Activated CD8-positive, alpha-beta memory T cell treated with anti-CD3 and anti-CD28 coated beads for 48 hours (primary cell): Measurements from ENCODE around the gene CYB561A3.

Experiments
- DNase-seq, 3 experiments: peaks; one replicate each; pipeline ENCODE4 v3.0.0-alpha.2; 2020; ENCODE audit warnings: low read depth in 2 of 3, low spot score in 2 of 3

The CYB561A3 gene

GRCh38 chr11:61329871-61330270, 31.8 kb downstream of the CYB561A3 start:
- DNase-seq, result no peak

- no peak for DNase-seq
Measured at GRCh38 chr11:61328351-61328750, 33.3 kb downstream of the CYB561A3 start.

GRCh38 chr11:61327669-61328071, 34.0 kb downstream of the CYB561A3 start:
- no peak for DNase-seq

- no peak for DNase-seq
Measured at GRCh38 chr11:61325649-61326414, 35.9 kb downstream of the CYB561A3 start.

DNA sequence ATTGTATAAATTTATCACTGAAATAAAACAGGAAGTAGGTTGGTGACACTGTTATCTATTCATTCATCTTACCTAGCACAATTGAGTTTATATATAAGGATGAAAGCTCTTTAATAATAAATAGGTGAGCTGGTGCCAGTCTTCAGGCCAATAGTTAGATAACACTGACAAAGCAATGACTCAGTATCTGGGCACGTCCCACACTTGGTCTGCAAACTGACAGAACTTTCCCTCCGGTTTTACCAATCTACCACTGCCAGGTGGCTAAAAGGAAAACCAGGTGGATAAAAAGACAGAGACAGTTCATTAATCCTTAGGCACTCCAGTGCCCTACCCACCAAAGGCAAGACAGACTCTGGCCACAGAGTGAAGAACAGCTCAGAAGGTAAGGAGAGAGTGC, 46.4 kb downstream of the CYB561A3 start:
- DNase-seq, result no peak

DNA sequence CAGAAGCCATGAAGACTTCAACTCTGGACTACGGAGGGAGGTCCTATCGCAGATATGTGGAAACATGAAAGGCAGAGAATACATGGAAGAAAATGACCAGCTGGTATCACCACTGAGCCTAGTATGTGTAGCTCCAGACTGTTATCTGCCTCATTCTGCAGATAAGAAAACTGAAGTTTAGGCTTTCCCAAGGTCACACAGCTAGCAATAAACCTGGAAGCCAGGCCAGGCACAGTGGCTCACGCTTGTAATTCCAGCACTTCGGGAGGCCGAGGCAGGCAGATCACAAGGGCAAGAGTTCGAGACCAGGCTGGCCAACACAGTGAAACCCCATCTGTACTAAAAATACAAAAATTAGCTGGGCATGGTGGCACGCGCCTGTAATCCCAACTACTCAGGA, 50.9 kb downstream of the CYB561A3 start:
- no peak for DNase-seq

DNA sequence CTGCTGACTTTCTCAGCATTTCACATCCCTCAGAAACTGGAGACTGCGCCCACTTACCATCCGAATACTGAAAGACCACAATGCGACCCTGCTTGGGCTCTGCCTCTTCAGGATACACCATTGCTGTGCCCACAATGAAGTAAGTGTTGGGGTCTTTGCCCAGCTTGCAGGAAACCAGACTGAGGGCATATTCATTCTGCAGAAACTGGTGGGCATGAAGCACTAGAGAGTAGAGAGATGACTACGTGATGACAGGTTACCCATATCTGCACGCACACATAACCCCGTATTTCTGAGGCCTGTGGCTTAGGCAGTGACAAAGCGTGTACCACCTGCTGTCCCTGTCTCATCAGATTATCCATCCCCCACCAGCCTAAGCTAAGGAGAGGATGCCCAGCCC, 51.9 kb downstream of the CYB561A3 start:
- peak in 1 of 3 experiments; percentile 19 for DNase-seq

DNA sequence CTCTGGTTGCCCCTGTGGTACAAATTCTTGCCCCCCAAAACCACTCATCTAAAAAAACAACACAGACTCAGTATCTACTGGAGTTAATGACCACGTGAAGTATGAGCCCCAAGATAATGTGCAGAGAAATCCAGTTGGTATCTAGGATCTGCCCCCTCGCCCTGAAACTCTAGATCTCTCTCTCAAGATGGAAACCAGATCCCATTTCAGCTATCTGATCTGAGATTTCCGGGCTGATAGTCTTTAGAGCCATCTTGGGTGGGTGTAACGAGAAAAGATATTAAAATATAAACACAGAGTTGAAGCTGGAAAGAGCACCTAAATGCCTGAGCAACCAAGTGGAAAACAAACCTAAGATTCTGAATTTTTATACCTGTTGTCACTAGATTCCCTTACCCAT, 52.5 kb downstream of the CYB561A3 start:
- no peak for DNase-seq

GRCh38 chr11:61307354-61307753, 54.3 kb downstream of the CYB561A3 start:
- no peak for DNase-seq

DNA sequence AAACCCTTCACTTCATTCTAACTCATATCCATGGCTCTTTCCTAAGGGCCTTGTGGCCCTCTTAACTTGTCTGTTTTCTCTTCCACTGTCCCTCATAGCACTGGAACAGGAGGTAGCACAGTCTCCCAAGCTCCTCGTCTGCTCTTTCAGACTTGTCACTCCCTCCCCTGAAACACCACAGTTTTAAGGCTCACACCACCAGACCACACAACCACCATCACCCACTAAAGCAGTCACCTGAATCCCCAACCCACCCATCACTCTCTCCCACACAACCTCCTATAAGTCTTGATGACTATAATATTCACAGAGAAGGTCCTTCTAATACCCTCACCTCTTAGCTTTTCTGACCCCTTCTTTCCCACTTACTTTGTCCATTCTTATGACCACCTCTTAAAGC, 55.5 kb downstream of the CYB561A3 start:
- no peak for DNase-seq

DNA sequence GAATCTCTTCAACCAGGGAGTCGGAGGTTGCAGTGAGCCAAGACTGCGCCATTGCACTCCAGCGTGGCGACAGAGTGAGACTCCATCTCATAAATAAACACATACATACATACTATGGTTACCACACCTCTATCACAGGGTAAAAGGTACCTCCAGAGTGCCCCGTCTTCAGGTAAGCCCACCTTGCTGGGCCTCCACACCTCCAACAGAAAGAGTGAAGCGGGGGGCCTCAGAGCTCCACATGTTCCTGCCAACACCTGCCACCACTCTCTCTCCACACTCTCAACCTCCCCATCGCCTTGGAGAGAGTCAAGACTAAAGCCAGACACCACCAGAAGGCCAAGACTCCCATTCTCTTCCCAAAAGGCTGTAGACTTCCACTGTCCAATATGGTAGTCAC, 56.3 kb downstream of the CYB561A3 start:
- DNase-seq, result no peak

DNA sequence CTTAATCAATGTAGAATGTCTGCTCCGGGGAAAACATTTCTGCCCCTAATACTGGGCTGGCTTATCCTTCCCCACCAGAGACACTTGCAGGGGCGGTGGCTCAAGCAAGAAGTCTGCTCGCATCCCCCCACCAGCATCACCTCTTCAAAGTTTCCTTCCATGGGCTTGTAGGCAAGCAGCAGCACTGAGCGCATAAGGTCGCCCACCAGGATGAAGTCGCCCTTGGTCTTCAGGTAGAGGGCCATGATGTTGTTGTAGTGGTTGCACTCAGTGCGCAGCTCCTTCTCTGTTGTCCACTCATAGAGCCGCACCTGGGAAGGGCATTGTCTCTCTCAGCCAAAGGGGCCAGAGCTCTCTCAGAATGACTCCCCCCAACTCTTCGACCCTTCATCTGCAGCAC, 58.0 kb downstream of the CYB561A3 start:
- no peak for DNase-seq

DNA sequence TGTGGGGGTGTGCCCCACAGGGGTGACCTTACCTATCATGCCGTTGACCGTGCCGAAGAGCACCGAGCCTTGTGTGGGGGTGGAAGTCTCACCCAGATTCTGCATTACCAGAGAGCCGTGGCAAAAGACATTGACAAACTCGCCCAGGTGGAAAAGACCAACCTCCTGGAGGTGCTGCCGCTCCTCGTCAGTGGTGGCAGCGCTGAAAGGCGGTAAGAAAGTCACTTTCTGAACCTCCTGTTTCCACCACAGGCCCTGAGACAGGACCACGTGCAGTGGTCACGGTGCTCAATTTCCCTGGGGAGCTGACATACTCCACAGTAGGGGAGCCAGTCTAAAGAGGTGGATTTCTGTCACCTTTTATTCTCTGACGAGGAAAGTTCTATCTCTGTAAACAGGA, 59.1 kb downstream of the CYB561A3 start:
- no peak for DNase-seq
